EH (cell line): ENCODE data around the gene DTWD2.
A peak's percentile ranks its signal among the peaks of the same experiment; 100 is the strongest.
"Not testable (repeated sequence)": the region's sequence is repeated elsewhere in the genome, so short reads cannot be mapped to it uniquely, and the experiment has no call there.

ENCODE experiments used
- DNase-seq: peaks from one replicate; pipeline ENCODE4 v3.0.0-alpha.2; 2015; ENCODE audit warnings: low read depth

The DTWD2 gene

DNA sequence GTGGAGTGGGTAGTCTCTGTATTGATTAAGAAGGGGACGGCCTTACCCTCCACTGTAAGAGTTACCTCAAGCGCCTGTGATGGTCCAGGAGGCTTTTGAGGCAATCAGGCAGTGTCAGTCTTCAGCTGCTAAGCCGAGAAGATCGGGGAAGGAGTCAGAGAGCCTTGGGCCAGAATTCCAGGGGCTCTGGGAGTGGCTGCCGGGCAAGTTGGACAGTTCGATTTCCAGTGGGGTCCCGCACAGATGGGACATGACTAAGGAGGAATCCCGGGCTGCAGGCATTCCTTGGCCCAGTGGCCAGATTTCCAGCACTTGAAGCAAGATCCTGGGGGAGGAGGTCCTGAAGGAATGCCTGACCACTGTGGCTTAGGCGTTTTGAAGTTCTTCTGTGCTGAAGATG, 38.0 kb downstream of the DTWD2 start:
- DNase-seq = not testable (repeated sequence)

DNA sequence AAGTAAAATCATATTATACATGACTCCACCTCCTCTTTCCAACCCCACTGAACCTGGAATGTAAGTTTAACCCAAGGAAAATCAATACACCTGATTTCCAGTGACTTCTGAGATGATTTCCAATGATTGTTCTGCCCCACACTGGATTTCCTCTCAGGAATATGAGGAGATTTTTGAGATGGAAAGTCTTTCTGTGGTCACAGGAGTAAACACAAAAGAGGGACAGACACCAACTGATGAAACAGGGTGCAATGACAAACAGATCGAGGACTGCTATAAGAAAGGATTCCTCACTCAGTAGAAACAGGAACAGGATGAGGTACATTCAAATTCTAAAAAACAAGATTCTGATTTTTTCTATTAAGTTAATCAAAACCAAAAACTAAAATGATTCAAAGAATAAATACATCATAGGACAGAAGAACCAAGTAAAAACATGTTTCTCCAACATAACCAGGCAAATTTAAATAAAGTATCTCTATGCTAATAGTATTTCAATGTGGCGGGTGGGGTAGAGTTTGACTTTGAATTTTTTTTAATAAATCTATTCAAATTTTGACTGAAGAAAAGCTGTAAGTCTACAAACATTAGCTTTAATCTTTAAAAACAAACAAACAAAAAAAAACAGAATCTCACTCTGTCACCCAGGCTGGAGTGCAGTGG, 42.1 kb downstream of the DTWD2 start:
- DNase-seq = no peak

DNA sequence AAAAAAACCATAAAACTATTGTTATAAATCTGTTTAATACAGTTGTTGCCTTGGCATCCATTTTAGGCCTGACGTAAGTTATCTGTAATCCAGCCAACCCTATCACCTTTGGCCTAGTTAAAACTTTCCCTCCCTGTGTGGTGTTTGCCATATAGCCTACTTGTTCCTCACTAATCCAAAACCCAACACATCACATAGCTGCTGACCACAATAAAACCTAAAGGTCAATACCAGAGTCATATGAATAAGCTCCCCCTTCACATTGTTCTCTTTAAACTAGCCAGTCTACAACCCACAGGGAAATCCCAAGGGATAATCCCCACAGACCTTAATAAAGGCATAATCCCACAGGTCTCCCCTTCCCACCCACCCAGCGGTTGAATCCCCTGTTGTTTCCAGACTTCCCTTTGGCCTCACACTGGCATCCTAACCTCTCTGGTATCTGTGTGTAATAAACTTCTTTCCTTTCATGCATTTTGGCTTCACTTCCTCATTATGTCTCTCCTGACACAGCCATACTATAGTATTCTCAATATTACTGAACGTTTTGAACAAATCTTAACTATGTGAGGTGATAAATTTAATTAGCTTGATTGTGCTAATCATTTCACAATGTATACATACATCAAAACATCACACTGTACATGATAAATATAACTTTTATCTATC, 50.8 kb downstream of the DTWD2 start:
- no peak for DNase-seq

DNA sequence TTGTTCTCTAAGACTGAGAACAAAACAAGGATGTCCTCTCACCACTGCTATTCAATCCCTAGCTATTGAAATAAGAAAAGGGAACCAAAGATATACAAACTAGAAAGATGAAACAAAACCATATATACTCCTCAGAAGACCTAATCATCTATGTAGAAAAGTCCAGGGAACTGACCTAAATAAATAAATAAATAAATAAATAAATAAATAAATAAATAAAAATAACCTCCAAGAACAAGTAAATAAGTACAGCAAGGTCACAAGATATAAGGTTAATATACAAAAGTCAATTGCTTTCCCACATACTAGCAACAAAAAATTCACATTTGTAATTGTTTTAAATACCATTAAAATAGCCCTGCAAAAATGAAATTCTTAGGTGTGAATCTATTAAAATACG, 54.6 kb downstream of the DTWD2 start:
- no peak for DNase-seq

DNA sequence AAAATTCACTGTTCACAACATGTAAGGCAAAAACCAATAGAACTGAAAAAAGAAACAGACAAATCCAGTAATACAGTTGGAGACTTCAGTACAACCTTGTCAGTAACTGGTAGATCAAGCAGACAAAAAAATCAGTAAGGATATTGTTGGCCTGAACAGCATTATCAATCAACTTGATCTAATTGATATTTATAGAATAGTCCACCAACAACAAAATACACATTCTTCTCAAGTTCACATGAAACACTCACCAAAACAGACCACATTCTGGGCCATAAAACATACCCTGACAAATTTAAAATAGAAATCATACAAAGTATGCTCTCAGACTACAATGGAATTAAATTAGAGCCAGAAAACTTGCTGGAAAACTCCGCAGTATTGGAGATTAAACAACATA, 56.8 kb downstream of the DTWD2 start:
- DNase-seq = no peak

DNA sequence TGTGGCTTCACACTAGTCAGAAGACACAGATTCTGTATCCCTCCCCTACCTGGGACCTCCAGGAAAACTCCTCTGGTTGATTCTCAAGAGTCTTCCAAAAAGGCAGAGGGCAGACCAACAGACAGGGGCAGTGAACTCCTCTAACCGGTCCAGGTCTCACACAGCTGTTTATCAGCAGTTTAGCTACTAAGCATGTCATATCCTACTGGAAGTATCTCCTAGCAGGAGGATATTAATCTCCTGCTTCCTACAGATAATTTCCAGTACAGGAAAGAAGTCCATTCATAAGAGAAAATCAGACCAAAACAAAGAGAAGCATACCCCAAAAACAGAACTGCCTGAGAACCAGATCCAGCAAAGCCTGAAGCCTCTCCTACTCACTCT, 64.3 kb downstream of the DTWD2 start:
- DNase-seq = no peak

DNA sequence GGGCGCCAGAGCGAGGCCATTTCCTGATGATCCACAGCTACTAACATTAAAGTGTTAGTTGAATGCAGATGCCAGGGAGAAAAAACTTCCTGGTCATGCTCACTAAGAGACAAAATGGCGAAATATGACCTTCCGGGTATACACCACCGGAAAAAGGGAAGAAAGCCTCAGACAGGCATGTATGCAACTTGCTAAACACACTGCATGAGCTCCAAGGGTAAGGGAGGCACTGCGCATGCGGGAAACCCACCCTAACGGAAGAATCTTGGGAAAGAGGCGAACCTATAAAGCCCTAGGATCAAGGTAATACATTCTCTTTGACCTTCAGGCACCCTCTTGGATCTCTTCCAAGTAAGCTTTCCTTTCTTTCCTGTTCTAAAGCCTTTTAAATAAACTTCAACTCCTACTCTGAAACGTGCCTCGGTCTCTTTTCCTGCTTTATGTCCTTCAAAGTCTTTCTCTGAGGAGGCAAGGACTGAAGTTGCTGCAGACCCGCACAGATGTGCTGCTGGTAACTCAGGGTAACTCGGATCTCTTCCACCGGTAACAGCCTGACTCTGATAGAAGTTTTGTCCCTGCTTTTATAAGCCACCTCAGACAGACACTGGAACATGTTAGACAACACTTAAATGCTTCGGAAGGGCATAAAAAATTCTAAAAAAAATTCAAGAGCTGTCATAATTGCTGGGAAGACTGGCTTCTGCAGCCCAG, 64.9 kb downstream of the DTWD2 start:
- no peak for DNase-seq

DNA sequence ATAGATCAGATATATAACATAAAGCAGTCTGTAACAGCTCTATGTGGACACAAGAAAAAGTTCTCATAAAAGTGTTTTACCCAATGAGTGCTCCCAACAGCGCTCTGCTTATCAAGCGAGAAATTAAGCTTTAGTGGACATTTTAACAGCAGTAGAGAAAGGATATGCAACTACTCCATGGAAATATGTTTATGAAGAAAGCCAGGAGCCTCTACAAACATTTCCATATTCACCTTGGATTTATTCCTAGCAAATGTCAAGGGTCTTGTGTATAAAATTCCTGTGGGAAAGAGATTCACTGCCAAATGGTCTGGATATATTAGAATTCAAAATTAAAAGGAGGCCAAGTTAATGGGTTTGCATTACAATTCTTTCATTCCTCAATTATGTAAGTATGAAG, 66.5 kb downstream of the DTWD2 start:
- no peak for DNase-seq

DNA sequence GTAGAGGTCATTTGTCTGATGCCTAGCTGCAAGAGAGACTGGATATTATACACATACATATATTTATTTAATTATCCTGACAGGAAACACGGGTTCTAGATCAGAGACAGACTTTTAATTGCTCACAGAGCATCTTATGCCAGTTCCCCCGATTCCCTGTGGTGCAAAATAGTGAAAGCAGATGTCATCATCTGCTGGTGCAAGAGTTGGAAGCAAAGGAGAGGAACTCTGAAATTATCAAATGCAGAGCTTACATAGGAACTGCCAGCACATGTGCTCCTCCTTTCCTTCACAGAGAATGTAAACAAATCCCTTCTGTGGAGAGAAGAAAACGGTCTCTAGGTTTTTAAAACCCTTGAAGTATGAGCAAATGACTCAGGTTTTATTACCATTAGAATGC, 69.3 kb downstream of the DTWD2 start:
- peak; percentile 21 for DNase-seq

DNA sequence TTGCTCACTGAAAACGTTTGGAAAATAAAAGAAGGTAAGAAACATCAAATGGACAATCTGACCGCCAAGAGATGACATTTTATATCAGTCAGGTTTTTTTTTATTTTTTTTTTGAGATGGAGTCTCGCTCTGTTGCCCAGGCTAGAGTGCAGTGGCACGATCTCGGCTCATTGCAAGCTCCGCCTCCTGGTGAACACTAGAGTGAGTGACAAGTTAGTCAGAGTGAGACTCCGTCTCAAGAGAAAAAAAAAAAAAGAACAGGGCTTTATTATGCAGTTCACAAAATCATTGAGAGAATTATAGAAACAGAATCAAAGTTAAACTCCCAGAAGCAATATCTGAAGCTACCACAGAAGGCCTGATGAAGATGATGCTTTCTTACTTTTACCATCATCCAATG, 70.1 kb downstream of the DTWD2 start:
- DNase-seq = no peak

DNA sequence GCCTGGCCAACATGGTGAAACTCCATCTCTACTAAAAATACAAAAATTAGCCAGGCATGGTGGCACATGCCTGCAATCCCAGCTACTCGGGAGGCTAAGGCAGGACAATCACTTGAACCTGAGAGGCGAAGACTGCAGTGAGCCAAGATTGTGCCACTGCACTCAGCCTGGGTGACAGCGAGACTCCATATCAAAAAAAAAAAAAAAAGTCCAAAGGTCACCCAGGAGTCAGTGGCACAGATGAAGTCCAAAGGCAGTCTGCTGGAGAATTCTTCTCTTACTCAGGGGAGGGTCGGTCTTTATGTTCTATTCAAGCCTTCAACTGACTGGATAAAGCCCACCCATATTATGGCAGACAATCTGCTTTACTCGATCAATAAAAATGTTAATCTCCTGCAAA, 80.8 kb downstream of the DTWD2 start:
- DNase-seq = not testable (repeated sequence)

DNA sequence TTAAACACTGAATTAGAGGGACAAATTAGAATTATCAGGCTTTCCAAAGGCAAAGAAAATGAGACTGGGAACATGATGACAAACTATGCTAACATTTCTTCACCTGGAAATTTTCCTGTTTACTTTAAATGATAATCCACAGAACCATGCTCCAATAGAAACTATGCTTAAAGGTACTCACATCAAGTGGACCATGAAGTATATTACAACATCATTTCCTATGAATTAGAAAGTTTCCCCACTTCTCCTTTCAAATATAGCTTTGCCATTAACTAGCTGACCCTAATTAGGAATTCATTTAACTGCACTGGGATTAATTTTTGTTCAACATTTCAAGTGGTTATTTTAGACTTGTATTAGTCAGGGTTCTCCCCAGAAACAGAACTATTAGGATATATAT, 81.4 kb downstream of the DTWD2 start:
- no peak for DNase-seq

DNA sequence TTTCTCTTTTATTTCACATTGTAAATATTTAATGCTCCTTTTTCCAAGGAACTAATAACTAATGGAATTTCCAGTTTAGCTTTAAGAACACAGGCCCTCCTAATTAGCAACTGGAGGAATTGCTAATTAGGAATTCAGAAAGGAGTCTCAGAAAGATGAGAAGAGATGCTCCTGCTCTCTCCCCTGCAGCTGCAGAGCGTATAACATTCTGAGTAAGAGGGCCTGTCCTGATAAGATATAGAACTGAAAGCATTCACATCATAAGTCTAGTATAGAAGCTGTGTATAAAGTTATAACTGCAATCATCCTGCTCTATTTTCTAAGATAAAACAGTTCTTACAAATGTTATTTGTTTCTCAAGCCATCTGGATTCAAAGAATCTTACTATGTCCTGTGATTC, 83.2 kb downstream of the DTWD2 start:
- no peak for DNase-seq

DNA sequence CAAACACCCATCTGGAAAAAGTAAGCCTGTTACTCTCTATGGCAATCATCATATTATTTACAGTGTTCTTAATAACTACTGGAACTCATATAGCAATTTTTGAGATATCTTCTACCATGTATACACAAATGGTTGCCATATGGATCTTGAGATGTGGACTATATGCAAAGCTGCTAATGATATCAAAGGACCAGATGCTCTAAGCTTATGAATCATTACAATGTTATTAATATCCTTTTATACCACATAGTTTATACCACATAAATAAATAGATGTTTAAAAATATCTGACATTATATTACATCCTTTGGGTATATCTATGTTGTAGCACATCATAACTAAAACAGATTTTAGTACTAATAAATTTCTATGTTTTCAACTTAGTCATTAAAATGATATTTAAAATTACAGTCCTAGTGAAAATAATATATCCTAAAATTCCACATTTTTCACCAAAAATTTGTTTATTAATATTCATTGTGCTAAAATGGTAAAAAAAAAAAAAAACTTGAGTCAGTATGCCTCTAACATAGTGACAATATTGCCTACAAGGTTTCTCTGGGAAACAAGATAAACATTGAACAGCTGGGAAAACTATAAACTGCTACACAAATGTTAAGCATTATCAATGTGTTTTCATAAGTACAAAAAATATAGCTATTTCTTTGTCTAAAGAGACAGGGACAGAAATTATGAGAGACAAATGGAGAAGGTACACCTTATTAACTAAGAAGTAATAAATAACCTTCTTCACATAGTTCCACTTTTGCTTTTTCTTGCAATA, 85.5 kb downstream of the DTWD2 start:
- no peak for DNase-seq

DNA sequence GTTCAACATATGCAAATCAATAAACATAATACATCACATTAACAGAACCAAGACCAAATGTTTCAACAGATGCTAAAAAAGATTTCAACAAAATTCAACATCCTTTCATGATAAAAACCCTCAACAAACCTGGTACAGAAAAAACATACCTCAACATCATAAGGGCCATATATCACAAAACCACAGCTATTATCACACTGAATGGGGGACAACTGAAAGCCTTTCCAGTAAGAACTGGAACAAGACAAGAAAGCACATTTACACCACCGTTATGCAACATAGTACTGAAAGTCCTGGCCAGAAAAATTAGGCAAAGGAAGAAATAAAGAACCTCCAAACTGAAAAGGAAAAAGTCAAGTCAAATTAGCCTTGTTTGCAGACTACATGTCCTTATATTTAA, 93.6 kb downstream of the DTWD2 start:
- DNase-seq = no peak

DNA sequence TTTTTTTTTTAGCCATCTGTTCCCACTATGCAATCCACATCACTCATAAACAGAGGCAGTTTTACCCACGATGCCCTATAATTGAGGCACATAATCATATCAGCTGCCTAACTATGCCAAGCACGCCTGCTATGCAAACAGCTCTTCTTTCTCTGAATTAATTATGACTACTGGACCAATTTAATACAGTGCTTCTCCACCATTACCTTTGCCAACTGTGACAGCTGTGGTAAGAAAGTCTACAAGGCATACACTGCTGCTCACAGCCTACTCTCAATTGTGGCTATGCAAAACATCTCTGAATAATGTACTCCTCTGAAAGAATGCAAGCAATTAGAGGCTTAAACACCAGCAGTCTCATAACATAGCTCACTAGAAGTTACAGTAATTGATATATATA, 97.1 kb downstream of the DTWD2 start:
- DNase-seq = peak; percentile 19

DNA sequence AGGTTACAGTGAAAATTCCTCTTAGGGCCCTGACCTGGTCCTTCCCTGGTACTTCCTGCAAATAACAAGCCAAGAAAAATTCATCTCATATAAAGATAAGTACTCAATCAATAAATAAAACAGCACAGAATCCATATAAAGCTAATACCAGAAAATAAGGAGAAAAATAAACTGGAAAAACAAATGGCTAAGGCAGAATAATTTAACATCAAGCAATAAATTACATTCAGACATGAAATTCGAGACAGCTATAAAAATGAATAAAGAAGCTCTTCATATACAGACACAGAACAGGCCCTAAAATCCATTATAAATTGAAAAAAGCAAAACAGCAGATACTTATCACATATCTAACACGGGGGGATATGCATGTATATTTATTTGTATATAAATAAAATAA, 99.2 kb downstream of the DTWD2 start:
- DNase-seq = no peak

DNA sequence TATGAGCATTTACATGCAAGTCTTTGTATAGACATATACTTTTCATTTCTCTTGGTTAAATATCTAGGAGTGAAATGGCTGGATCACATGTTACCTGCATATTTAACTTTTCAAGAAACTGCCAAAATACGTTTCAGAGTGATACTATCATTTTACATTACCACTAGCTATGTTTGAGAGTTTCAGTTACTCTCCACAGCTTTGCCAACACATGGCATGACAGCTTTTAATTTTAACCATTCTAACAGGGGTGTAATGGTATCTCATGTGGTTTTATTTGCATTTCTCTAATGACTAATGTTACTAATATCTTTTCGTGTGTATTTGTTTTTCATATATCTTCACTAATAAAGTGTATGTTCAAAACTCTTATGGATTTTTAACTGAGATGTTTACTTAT, 99.8 kb downstream of the DTWD2 start:
- no peak for DNase-seq

DNA sequence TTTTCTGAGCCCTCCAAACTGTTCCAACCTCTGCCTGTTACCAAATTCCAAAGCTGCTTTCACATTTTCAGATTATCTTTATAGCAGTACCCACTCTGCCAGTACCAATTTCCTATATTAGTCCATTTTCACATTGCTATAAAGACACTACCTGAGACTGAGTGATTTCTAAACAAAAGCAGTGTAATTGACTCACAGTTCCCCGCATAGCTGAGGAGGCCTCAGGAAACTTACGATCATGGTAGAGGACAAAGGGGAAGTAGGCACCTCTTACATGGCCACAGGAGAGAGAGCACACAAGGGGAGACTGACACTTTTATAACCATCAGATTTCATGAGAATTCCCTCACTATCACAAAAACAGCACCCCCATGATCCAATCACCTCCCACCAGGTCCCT, 105.0 kb downstream of the DTWD2 start:
- no peak for DNase-seq

DNA sequence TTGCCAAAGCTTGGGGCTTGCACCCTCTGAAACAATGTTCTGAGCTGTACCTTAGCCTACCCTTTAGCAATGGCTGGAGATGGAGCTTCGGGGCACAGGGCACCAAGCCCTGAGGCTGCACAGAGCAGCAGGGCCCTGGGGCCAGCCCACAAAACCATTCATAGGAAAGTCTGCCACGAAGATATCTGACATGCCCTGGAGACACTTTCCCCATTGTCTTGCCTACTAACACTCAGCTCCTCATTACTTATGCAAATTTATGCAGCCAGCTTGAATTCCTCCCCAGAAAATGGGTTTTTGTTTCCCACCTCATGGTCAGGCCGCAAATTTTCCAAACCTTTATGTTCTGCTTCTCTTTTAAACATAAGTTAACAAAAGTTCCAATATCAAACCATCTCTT, 105.7 kb downstream of the DTWD2 start:
- no peak for DNase-seq

DNA sequence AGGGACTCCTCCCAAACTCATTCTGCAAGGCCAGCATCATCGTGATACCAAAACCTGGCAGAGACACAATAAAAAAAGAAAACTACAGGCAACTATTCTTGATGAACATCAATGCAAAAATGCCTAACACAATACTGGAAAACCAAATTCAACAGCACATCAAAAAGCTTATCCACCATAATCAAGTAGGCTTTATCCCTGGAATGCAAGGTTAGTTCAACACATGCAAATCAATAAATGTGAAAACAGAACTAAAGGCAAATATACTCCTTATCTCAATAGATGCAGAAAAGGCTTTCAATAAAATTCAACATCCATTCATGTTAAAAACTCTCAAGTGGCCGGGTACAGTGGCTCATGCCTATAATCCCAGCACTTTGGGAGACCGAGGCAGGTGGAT, 111.5 kb downstream of the DTWD2 start:
- not testable (repeated sequence) for DNase-seq

DNA sequence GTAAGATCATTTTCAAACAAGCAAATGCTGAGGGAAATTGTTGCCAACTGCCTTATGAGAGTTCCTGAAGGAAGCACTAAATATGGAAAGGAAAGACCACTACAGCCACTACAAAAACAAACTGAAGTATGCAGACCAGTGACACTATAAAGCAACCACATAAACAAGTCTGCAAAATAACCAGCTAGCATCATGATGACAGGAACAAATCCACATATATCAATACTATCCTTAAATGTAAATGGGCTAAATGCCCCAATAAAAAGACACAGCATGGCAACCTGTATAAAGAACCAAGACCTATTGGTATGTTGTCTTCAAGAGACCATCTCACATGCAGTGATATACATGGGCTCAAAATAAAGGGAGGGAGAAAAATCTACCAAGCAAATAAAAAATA, 113.2 kb downstream of the DTWD2 start:
- DNase-seq = no peak

DNA sequence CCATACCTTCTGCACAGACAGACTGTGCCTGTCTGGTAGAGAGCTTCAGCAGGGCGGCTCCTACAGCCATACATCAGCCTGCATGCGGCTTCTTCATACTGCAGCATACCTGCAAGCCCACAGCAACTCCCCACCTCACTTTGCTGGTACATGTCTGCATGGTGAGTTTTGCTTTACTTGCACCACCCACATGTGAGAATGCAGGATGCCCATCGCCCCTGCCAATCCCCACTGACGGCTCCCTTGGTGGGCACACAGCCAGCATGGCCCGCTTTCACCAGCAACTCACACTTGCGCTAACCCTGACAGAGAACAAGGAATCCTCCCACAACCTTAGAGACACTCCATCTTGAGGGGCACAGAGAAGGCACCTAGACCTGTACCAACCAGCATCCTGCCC, 114.9 kb downstream of the DTWD2 start:
- DNase-seq = no peak
